Tibial artery (tissue), 4 donors: ENCODE results near the gene STK35.
"Not testable (repeated sequence)": the region's sequence is repeated elsewhere in the genome, so short reads cannot be mapped to it uniquely, and the experiment has no call there.

Experiments used
- DNase-seq, 2 donors: peaks; one replicate each; pipeline ENCODE4 v3.0.0-alpha.2; 2019
- H3K27ac ChIP-seq, 2 donors: fragments of 200-600 bp; sonication (generic) in 1 of 2; 1 replicate in 1 of 2; 2 replicates in 1 of 2; pipeline ENCODE4 v1.5.1; 2018 to 2019; ENCODE audit warnings: mild to moderate bottlenecking in 1 of 2
- H3K27me3 ChIP-seq, 2 donors: fragments of 200-600 bp; sonication (generic) in 1 of 2; one replicate each; pipeline versions ENCODE4 v1.5.1 to v1.6.0; 2016 to 2019
- H3K36me3 ChIP-seq, 3 donors: fragments of 200-600 bp; sonication (generic) in 2 of 3; one replicate each; pipeline ENCODE4 v1.5.1; 2016 to 2019; ENCODE audit warnings: mild to moderate bottlenecking in 2 of 3
- H3K4me1 ChIP-seq, 4 donors: fragments of 200-600 bp; sonication (generic) in 2 of 4; 1 replicate in 3 of 4; 2 replicates in 1 of 4; pipeline ENCODE4 v1.5.1; 2016 to 2019
- H3K4me3 ChIP-seq, 2 donors: fragments of 200-600 bp; sonication (generic) in 1 of 2; 1 replicate in 1 of 2; 2 replicates in 1 of 2; pipeline ENCODE4 v1.5.1; 2018 to 2019; ENCODE audit warnings: mild to moderate bottlenecking in 2 of 2
- H3K9me3 ChIP-seq, 3 donors: fragments of 200-600 bp; sonication (generic) in 1 of 3; one replicate each; pipeline ENCODE4 v1.5.1; 2016 to 2019
- intact Hi-C: fragments of 100-400 bp; cut with DNase I; formaldehyde crosslinking; loops from one replicate; pipeline ENCODE4 v1.15.0; 2023; ENCODE audit warnings: low total_unique reads
- TF ChIP-seq, protein P1 (sequence below), 2 experiments: fragments of 200-600 bp in 1 of 2; fragments of 450-650 bp in 1 of 2; IDR thresholded peaks; one replicate each; pipeline ENCODE4 v1.5.1; 2017 to 2019; ENCODE audit warnings: antibody characterized with exemption in 2 of 2, mild to moderate bottlenecking in 1 of 2, moderate library complexity in 1 of 2

The STK35 gene

DNA sequence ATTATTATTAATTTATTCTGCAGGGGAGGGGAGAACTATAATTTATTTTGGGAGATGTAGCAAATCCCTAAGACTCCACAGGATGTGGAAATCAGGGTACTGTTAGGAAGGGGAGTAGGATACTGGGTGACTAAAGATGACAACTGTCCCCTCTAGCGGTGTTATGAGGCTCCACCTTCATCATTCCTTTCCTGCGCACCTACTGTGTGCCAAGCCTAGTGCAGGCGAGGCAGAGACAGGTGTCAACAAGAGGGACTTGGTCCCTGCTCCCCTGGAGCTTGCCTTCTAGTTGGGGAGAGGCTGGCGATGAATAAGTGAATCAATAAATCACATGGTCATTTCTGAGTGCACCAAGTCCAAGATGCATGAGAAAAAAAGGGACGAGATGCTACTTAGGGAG lies 65.5 kb downstream of the STK35 start:
- no peaks in the 10 kb centered on the region for H3K36me3 ChIP-seq
- DNase-seq, result no peak
- no peaks in the 10 kb centered on the region for H3K4me1 ChIP-seq
- no peak overlapping the region for H3K27ac ChIP-seq
- TF ChIP-seq, protein P1, sequence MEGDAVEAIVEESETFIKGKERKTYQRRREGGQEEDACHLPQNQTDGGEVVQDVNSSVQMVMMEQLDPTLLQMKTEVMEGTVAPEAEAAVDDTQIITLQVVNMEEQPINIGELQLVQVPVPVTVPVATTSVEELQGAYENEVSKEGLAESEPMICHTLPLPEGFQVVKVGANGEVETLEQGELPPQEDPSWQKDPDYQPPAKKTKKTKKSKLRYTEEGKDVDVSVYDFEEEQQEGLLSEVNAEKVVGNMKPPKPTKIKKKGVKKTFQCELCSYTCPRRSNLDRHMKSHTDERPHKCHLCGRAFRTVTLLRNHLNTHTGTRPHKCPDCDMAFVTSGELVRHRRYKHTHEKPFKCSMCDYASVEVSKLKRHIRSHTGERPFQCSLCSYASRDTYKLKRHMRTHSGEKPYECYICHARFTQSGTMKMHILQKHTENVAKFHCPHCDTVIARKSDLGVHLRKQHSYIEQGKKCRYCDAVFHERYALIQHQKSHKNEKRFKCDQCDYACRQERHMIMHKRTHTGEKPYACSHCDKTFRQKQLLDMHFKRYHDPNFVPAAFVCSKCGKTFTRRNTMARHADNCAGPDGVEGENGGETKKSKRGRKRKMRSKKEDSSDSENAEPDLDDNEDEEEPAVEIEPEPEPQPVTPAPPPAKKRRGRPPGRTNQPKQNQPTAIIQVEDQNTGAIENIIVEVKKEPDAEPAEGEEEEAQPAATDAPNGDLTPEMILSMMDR (IDR thresholded peaks at IDR 0.05), result no peak
- H3K27me3 ChIP-seq, result peaks cover 0 to 7% of the 10 kb centered on the region in 2 donors
- no peak overlapping the region for H3K4me3 ChIP-seq
- no peaks in the 10 kb centered on the region for H3K9me3 ChIP-seq
- intact Hi-C loops, result no loop called here

DNA sequence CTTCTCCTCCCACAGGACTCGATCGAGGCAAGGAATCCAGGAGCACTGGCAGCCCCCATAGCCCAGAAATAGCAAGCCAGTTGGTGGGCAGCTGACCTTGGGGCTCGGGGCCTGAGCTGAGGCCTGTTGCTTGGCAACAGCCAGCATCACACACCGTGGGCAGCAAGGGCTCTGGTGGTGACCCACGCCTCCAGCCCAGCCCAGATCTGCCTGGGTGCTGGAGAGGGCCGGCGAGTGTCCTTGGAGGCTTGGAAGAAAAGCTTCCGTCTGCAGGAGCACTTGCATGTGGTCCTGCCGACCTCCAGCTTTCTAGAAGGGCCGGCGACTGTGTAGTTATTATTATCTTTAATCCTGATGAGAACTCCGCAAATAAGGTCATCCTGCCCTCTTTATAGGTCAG lies 67.3 kb downstream of the STK35 start:
- Histone ChIP-seq H3K4me3 (no peak overlapping the region), H3K27me3 (peaks cover 0 to 18% of the 10 kb centered on the region in 2 donors), H3K9me3 (no peaks in the 10 kb centered on the region), H3K36me3 (no peaks in the 10 kb centered on the region), H3K27ac (no peak overlapping the region), H3K4me1 (no peaks in the 10 kb centered on the region)
- TF ChIP-seq, protein P1 (IDR thresholded peaks at IDR 0.05), result no peak
- peak in 1 of 2 donors; percentile 39 for DNase-seq
- intact Hi-C loops, result no loop called here

DNA sequence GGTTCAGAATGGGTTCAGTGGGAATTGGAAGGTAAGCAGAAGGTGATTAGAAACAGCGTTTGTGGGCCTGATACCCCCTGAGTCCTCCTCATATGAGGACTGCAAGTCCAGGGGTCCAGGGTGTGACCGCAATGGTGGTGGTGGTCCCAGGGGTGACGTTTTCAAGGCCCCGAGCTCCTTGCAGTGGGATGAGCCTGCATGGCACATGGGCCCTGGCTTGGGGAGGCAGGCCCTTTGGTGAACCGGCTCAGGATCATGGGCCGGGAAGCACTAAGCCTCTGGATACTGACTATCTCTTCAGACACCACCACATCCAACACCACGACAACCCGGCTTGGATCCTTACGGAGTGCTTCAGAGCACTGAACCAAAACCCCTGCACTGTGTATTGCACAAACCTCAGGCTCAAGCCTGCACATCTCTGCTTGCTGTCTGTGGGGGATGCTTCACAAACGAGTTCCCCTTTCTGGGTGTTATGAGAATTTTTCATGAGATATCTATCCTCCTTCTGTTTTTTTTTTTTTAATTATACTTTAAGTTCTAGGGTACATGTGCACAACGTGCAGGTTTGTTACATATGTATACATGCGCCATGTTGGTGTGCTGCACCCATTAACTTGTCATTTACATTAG lies 67.9 kb downstream of the STK35 start:
- no peak overlapping the region for H3K27ac ChIP-seq
- intact Hi-C loops, result loop anchor here (5.0 kb wide), 3 partner anchors 202 to 407 kb away; no protein-coding TSS in a partner anchor
- no peaks in the 10 kb centered on the region for H3K9me3 ChIP-seq
- H3K36me3 ChIP-seq, result no peaks in the 10 kb centered on the region
- peaks cover 0 to 23% of the 10 kb centered on the region in 2 donors for H3K27me3 ChIP-seq
- H3K4me1 ChIP-seq, result no peaks in the 10 kb centered on the region
- DNase-seq, result peak in 1 of 2 donors; percentile 45
- TF ChIP-seq, protein P1 (IDR thresholded peaks at IDR 0.05), result no peak
- H3K4me3 ChIP-seq, result no peak overlapping the region

DNA sequence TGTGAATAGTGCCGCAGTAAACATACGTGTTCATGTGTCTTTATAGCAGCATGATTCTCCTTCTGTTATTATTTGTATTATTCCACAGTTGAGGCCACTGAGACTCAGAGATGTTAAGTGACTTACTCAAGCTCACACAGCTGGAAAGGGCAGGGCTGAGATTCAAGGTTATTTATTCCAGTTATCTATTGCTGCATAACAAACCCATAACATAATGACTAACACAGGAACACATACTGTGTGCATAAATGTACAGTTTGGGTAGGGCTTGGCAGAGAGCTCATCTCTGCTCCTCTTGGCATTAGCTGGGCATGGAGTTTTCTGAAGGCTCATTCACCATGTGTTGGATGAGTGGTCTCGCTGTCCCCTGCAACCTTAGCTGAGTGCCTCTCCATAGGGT lies 68.8 kb downstream of the STK35 start:
- no peaks in the 10 kb centered on the region for H3K9me3 ChIP-seq
- intact Hi-C loops, result loop anchor here (5.0 kb wide), 3 partner anchors 203 to 408 kb away; no protein-coding TSS in a partner anchor
- TF ChIP-seq, protein P1 (IDR thresholded peaks at IDR 0.05), result no peak
- no peak for DNase-seq
- no peak overlapping the region for H3K27ac ChIP-seq
- H3K27me3 ChIP-seq, result peaks cover 0 to 26% of the 10 kb centered on the region in 2 donors
- no peaks in the 10 kb centered on the region for H3K36me3 ChIP-seq
- H3K4me3 ChIP-seq, result no peak overlapping the region
- no peaks in the 10 kb centered on the region for H3K4me1 ChIP-seq

DNA sequence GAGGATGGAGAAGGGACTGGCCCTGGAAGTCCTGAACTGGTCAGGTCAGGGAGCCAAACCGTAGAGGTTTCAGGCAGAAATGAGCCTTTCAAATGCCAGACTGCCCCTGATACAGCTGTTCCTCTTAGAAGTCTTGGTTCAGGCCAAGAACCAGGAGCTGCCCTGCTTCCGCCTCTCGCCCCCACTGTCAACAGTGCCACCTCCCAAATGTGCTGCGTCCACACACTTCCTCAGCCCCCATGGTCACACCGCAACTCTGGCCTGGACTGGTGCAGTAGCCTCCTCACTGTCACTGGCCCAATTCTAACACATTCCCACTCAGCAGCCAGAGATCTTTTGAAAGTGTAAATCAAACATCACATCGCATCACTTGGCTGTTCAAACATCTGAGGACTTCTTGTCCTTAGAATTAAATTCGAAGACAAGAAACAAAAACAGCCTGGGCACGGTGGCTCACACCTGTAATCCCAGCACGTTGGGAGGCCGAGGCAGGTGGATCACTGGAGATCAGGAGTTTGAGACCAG lies 69.7 kb downstream of the STK35 start:
- no peaks in the 10 kb centered on the region for H3K4me1 ChIP-seq
- H3K27me3 ChIP-seq, result peaks cover 0 to 30% of the 10 kb centered on the region in 2 donors
- intact Hi-C loops, result loop anchor here (5.0 kb wide), 3 partner anchors 204 to 409 kb away; no protein-coding TSS in a partner anchor
- H3K9me3 ChIP-seq, result no peaks in the 10 kb centered on the region
- H3K36me3 ChIP-seq, result no peaks in the 10 kb centered on the region
- peak in 1 of 2 donors; percentile 29 for DNase-seq
- no peak overlapping the region for H3K27ac ChIP-seq
- H3K4me3 ChIP-seq, result no peak overlapping the region
- TF ChIP-seq, protein P1 (IDR thresholded peaks at IDR 0.05), result no peak

DNA sequence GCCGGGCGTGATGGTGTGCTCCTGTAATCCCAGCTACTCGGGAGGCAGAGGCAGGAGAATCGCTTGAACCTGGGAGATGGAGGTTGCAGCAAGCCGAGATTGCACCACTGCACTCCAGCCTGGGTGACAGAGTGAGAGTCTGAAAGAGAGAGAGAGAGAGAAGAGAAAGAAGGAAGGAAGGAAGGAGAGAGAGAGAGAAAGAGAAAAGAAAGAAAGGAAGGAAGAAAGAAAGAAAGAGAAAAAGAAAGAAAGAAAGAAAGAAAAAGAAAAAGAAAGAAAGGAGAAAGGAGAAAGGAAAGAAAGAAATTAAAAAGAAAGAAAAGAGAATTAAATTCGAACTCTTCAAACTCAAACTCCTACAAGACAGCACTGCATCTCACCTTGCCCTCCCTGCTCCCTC lies 70.2 kb downstream of the STK35 start:
- peaks cover 0 to 30% of the 10 kb centered on the region in 2 donors for H3K27me3 ChIP-seq
- H3K4me3 ChIP-seq, H3K9me3 ChIP-seq, H3K36me3 ChIP-seq, H3K27ac ChIP-seq, DNase-seq, H3K4me1 ChIP-seq: not testable (repeated sequence)
- intact Hi-C loops, result loop anchor here (5.0 kb wide), 3 partner anchors 205 to 410 kb away; no protein-coding TSS in a partner anchor
